Fibroblast of skin of abdomen (primary cell): ENCODE results near the gene NF1.
"Not testable (repeated sequence)": the region's sequence is repeated elsewhere in the genome, so short reads cannot be mapped to it uniquely, and the experiment has no call there.

ENCODE experiments used
- DNase-seq: peaks from one replicate; pipeline ENCODE4 v3.0.0-alpha.2; 2013

Gene NF1

GRCh38 chr17:31308372-31309334 lies 213.9 kb downstream of the NF1 start:
- no peak for DNase-seq

- DNase-seq: no peak
These were observed 214.8 kb downstream of the NF1 start for GRCh38 chr17:31309556-31309955.

DNA sequence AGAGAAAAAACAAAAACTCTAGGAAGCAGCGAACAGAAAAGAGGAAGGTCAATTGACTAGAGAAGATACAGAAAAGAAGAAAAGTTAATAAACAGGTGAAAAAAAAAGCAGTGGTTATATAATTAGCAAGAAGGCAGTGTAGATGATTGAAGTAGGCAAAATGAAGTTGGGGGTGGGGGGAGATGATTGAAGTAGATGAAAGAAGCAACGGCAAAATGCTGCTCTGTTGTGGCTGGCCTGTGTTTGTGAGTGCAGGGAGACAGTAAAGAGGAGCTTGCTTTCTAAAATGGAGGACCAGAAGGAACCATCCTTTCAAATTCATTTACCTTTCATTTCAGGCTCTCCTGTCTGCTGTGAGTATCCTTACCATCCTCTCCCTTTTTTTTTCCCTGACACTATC lies 215.5 kb downstream of the NF1 start:
- DNase-seq: no peak

DNA sequence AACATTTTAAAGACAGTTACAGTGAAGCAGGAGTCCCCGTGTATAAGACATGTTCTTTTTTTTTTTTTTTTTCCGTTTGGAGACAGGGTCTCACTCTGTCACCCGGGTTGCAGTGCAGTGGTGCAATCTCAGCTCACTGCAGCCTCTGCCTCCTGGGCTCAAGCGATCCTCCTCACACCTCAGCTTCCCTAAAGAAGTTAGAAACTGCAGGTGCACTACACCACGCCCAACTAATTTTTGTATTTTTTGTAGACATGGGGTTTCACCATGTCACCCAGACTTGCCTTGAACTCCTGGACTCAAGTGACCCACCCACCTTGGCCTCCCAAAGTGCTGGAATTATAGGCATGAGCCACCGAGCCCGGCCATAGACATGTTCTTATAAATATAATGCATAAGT lies 216.1 kb downstream of the NF1 start:
- no peak for DNase-seq

DNA sequence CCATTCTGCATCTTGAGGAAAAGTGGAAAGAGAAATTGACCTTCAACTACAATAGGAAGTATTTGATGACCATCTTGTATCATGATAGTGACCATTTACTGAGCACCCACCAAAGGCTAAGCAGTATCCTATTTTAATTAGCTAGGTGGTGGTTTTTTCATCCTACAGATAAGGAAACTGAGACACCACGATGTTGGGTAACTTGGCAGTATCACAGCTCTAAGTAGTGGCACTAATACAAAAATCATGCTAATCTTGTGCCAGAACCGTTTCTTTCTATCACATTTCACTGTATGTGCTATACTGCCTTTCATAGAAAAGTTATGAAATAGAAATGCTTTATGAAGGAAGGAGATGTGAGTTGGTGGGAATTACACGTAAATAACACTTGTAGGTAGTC lies 216.7 kb downstream of the NF1 start:
- no peak for DNase-seq

GRCh38 chr17:31312223-31312622 lies 217.4 kb downstream of the NF1 start:
- not testable (repeated sequence) for DNase-seq

DNA sequence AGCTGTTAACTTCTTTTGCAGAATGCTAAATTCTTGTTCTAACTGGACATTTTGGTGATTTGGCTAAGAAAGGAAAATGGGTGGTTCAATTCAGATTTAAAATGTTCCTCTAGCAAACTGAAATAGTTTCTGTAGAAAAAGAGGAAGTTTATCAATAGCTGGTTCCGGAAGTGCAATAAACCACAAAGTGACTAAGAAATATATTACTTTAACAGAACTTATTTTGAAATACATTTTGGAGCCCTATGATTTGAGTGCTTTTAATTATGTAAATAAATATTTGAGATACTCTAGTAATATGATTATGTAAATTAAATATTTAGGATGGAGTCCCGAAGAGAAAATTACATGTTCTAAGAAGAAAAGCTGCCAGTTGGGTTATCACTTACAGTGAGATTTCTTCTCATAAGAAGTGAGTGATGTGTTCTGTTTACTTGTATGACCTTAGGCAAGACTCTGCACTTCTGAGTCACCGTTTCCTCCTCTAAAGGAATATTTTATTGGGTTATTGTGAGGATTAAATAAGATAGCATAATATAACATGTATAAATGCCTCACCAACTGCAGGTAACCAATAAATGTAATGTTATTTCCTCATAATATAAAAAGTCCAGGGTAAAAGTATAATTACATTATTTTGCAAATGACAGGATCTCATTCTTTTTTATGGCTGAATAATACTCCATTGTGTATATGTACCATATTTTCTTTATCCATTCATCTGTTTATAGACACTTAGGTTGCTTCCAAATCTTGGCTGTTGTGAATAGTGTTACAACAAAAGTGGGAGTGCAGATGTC lies 219.4 kb downstream of the NF1 start, which contains the start of gene EVI2B:
TSS of gene EVI2B (minus strand) at position 73 of the 800 bp plus-strand sequence. CDS start 8,445 bp downstream, outside the sequence.
- no peak for DNase-seq

DNA sequence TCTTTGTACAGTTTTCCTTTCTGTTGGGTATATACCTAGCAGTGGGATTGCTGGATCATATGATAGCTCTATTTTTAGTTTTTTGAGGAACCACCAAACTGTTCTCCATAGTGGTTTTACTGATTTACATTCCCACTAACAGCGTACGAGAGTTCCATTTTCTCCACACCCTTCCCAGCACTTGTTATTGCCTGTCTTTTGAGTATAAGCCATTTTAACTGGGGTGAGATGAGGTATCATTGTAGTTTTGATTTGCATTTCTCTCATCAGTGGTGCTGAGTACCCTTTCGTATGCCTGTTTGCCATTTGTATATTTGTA lies 220.0 kb downstream of the NF1 start:
- DNase-seq: no peak

- DNase-seq: peak; percentile 37
These were observed 223.6 kb downstream of the NF1 start for GRCh38 chr17:31318298-31318801.

GRCh38 chr17:31318851-31319661 lies 224.3 kb downstream of the NF1 start:
- DNase-seq: no peak

- DNase-seq: no peak
These were observed 225.5 kb downstream of the NF1 start for GRCh38 chr17:31320241-31320640.

DNA sequence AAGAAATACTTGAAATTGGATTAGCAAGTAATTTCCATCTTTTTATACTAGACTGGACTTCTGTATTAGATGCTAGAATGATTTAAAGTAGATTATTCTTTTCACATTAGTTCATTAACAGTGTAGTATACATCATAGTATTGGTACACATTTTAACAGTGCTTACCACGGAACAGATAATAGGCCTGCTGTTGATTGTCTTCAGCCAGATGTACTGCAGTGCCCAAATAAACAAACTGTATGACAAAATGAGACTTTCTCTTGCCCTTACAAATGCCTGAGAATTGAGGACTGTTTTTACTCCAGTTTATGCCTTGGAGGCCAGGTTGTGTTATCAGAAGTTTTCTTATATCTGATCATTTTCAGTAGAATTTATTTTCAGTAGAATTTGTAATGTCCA lies 226.0 kb downstream of the NF1 start:
- no peak for DNase-seq

DNA sequence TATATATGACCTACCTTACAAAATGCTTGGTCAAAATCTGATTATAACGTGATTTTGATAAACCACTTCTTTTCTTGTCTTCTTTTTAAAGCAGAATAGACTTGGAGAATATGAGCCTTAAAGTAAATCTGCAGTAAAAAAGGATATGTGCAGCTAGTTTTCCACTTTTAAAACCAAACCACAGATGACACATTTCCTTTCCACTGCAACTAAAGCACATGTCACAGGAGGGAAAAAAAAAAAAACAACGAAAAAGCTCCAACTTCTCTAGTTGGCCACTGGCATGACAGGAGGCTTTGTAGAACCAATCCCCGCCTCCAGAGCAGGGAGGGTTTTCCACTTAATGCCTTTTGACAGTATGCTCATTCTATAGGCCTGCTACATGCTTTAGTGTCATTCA lies 226.7 kb downstream of the NF1 start, which contains the start of gene EVI2A:
TSS of gene EVI2A (minus strand) at position 142 of the 400 bp plus-strand sequence. CDS start 2,609 bp downstream, outside the sequence.
- peak; percentile 88 for DNase-seq

DNA sequence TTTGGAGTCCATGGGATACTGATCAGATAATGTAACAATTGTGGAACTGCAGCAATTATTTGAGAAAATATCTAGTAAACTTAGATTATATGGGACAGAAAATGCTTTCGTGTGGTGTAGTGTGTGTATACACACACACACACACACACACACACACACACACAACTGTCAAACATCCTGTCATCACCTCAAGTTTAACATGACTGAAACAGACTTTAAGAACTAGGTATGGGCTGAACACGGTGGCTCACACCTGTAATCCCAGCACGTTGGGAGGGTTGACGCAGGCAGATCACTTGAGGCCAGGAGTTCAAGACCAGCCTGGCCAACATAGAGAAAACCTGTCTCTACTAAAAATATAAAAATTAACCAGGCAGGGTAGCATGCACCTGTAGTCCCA lies 227.2 kb downstream of the NF1 start:
- no peak for DNase-seq

DNA sequence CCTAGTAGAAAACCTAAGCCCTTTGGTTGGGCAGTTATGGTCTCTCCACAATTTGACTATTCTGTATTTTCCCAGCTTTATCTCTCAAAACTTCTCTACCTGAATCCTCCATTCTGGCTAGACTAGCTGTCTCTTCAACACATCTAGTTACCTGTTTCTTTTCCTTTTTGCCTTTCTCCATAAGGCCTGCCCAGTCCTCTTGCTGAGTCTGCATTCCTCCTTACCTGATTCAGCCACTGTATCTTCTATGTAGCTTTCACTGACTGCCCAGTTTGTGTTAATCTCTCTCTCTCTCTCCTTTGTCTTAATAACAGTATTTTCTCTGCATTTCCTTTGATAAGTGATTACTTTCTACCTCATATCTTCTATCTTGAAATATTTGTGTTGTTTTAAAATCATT lies 228.8 kb downstream of the NF1 start:
- DNase-seq: no peak

DNA sequence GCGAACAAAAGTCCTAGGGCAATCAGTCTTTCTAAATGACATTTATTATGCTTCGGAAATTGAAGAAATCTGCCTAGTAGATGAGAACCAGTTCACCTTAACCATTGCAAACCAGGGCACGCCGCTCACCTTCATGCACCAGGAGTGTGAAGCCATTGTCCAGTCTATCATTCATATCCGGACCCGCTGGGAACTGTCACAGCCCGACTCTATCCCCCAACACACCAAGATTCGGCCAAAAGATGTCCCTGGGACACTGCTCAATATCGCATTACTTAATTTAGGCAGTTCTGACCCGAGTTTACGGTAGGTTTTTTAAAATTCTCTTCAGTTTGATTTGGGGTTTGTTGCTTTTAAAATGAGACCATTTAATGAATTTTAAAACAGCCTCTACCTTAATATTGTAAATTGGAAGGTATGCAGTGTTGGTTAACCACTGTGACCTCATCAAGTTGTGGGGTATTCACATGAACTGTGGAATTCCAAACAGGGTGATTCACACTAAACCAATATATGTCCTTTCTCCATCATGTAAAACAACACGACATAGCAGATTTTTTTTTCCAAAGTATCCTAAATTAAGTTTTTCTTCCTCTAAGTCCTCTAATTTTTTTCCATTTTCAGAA lies 232.9 kb downstream of the NF1 start:
- DNase-seq: peak; percentile 93

DNA sequence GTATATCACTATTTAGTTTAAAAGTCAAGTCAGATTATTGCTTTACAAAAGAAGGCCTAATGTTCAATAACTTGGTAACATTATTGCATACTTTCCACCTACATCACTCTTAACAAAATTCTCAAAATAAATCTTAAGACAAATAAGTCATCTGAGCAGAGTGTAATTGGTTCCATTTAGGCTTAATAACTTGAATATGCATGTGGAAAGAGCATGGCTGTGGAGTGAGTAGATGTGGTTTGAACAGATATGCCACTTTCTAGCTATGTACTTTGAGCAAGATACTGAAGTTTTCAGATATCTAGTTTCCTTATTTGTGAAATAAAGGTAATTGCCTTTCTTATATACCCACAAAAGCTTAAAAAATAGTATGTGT lies 233.4 kb downstream of the NF1 start:
- DNase-seq: peak; percentile 80

DNA sequence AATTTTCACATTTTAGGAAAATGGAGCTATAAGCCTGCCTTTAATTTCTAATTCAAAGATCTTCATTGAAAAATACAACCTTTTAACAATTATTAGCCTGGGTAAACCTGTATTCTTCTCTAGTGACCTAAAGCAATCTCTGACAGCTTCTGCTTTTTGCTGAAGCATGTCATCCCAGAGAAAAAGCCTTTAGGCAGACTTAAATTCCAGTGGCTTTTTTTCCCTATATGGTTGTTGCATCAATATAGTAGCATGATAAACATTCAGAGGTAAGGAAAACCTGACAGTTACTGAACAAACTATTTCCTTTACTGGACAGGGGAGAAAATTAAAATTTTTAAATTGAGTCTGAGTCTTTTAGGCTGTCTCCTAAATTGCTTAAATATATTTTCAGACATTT lies 234.4 kb downstream of the NF1 start:
- DNase-seq: peak; percentile 56

DNA sequence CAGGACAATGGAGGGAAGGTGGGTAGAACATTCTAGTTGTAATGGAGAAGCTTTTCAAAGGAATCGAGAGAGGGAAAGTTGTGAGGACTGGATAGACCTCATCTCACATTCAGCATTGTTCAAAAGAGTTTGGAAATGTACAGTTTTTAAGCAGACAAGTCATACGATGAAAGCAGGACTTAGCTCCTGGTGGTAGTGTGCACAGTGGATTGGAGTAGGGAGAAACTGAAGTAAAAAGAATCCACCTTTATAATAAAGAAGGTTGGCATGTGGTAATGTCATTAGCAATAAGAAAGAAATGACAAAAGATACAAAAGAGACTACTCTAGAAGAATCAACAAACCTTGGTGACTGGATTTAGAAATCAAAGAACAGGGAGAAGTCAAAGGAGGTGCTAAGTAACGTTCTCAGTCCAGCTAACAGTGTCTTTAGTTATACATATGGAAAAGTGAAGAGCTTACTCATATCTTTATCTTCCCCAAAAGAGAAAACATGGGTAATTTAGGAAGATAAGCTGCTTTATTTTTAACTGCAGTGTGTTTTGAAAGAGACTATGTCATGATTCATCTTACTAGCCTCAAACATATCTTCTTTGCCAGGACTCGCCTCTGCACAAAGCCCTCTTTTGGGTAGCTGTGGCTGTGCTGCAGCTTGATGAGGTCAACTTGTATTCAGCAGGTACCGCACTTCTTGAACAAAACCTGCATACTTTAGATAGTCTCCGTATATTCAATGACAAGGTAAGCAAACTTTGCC lies 245.3 kb downstream of the NF1 start:
- DNase-seq: peak; percentile 61

- DNase-seq: not testable (repeated sequence)
These were observed 250.5 kb downstream of the NF1 start for GRCh38 chr17:31345191-31345747.

DNA sequence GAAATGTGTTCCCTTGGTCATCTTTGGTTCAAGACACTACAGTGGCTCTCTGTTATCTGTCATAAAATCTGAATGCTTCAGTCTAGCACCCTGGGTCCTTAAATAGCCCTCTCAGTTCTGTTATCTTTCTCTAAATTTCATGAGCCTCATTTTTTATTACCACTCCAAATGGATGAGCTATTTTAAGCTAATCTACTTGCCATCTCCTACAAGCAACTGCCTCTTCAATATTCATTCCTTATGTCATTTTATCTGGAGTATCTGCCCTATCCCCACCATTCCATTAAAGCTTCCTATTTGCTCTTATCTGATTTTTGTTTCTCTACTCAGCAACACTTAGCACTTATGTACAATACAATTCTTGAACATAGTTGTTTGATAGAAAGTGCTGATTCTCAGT lies 254.7 kb downstream of the NF1 start:
- no peak for DNase-seq
